PFSK-1 (cell line): ENCODE measurements around the gene MUCL1. TPM values are rescaled to one million over a fixed set of nuclear protein-coding genes. Genes with fewer than 3 reads are reported as not detected.

Source experiments
- FOXP2 ChIP-seq: optimal IDR thresholded peaks from 2 replicates; pipeline ENCODE3; 2011; ENCODE audit warnings: borderline replicate concordance, control low read depth, inconsistent platforms; ENCODE audit not compliant: insufficient read depth; ENCODE audit errors: extremely low read length, extremely low read depth
- POLR2AphosphoS5 ChIP-seq: IDR thresholded peaks from 2 replicates; pipeline ENCODE4 v1.6.1; 2012; ENCODE audit warnings: low read depth, mild to moderate bottlenecking, control low read depth, low read length, moderate library complexity
- REST ChIP-seq, 2 experiments: IDR thresholded peaks; 2 replicates each; pipeline versions ENCODE4 v1.6.1 to v1.8.0; 2011 to 2012; ENCODE audit warnings: low read depth in 2 of 2, low read length in 2 of 2, control low read depth in 1 of 2, inconsistent platforms in 1 of 2, mild to moderate bottlenecking in 1 of 2, moderate library complexity in 1 of 2; ENCODE audit not compliant: insufficient read depth in 1 of 2
- SIN3A ChIP-seq: IDR thresholded peaks from 2 replicates; pipeline ENCODE4 v1.6.1; 2012; ENCODE audit warnings: mild to moderate bottlenecking, low read length, moderate library complexity, borderline replicate concordance; ENCODE audit not compliant: insufficient read depth
- TAF1 ChIP-seq: IDR thresholded peaks from 2 replicates; pipeline ENCODE4 v1.6.1; 2012; ENCODE audit warnings: low read length, control low read depth, borderline replicate concordance; ENCODE audit not compliant: insufficient read depth
- polyA plus RNA-seq: library from polyadenylated mRNA; unstranded; fragments of >200 nt; gene quantifications from one replicate; pipeline ENCODE4 v1.2.1, GENCODE V29; 2012; ENCODE audit warnings: low read depth, missing spikeins; ENCODE audit not compliant: insufficient read length

The MUCL1 gene
- not detected for polyA plus RNA-seq

- TF ChIP-seq TAF1 (no peak), POLR2AphosphoS5 (no peak), SIN3A (no peak), FOXP2 (no peak), REST (IDR thresholded peaks at IDR 0.05; ENCODE audit: insufficient read depth in 1 of 2, low read depth in 2 of 2, low read length in 2 of 2) (no peak)
Measured at GRCh38 chr12:54853933-54854538, at the start of gene MUCL1. MUCL1 (plus strand) TSS chr12:54854516; CDS start chr12:54854583, 67 bp downstream.

- TF ChIP-seq TAF1 (no peak), SIN3A (no peak), REST (IDR thresholded peaks at IDR 0.05; ENCODE audit: insufficient read depth in 1 of 2, low read depth in 2 of 2, low read length in 2 of 2) (no peak), POLR2AphosphoS5 (no peak), FOXP2 (no peak)
Measured at GRCh38 chr12:54821676-54822075, 32.6 kb upstream of the MUCL1 start.

- TF ChIP-seq SIN3A: no peak
- TF ChIP-seq REST (IDR thresholded peaks at IDR 0.05; ENCODE audit: insufficient read depth in 1 of 2, low read depth in 2 of 2, low read length in 2 of 2): no peak
- TF ChIP-seq TAF1: no peak
- TF ChIP-seq FOXP2: no peak
- no peak for TF ChIP-seq POLR2AphosphoS5
Measured at GRCh38 chr12:54824402-54824801, 29.9 kb upstream of the MUCL1 start.

- no peak for TF ChIP-seq TAF1
Measured at GRCh38 chr12:54829511-54829910, 24.8 kb upstream of the MUCL1 start.

GRCh38 chr12:54830199-54830598 lies 24.1 kb upstream of the MUCL1 start:
- no peak for TF ChIP-seq POLR2AphosphoS5
- TF ChIP-seq SIN3A: no peak
- no peak for TF ChIP-seq FOXP2

- TF ChIP-seq SIN3A (no peak), TAF1 (no peak)
Measured at GRCh38 chr12:54831631-54832030, 22.7 kb upstream of the MUCL1 start.

- TF ChIP-seq POLR2AphosphoS5: no peak
- no peak for TF ChIP-seq TAF1
- no peak for TF ChIP-seq SIN3A
- TF ChIP-seq FOXP2: no peak
- TF ChIP-seq REST (IDR thresholded peaks at IDR 0.05; ENCODE audit: insufficient read depth in 1 of 2, low read depth in 2 of 2, low read length in 2 of 2): no peak
Measured at GRCh38 chr12:54840244-54840865, 14.0 kb upstream of the MUCL1 start.
